A673 (cell line): Measurements from ENCODE around the gene LINC00305. TPM values are rescaled to one million over a fixed set of nuclear protein-coding genes. Genes with fewer than 3 reads are reported as not detected.
A peak's percentile ranks its signal among the peaks of the same experiment; 100 is the strongest.

Experiments
- BruUV-seq: library from RNA; stranded (reverse); fragments of 400-500 nt; replicated peaks from 2 replicates; lab custom pipeline; 2021; lab: Mats Ljungman, UMichigan
- CTCF ChIA-PET: fragments of 300-600 bp; sonication (Branson Sonifier 250); formaldehyde crosslinking; loops from one replicate; lab custom pipeline; 2022; ENCODE audit warnings: antibody characterized with exemption; lab: Charles Lee
- POLR2A ChIA-PET: fragments of 300-600 bp; sonication (Branson Sonifier 250); formaldehyde crosslinking; loops from one replicate; lab custom pipeline; 2022; ENCODE audit warnings: antibody characterized with exemption; ENCODE audit not compliant: low non-redundant PET; lab: Charles Lee
- DNase-seq: peaks from one replicate; pipeline ENCODE4 v3.0.0-alpha.2; 2015; ENCODE audit warnings: low spot score
- H3K27ac ChIP-seq: fragments of 200-600 bp; sonication (generic); 2 replicates; pipeline ENCODE4 v1.5.1; 2016; ENCODE audit warnings: mixed run types, low read depth, mild to moderate bottlenecking, mixed read lengths, antibody characterized with exemption, low read length; ENCODE audit not compliant: poor library complexity, severe bottlenecking
- H3K27me3 ChIP-seq: fragments of 200-600 bp; sonication (generic); replicated peaks from 2 replicates; pipeline ENCODE4 v1.6.1; 2017; ENCODE audit warnings: mixed run types, low read depth, mild to moderate bottlenecking, mixed read lengths, antibody characterized with exemption, low read length; ENCODE audit not compliant: insufficient read depth, poor library complexity
- H3K36me3 ChIP-seq: fragments of 200-600 bp; sonication (generic); 2 replicates; pipeline ENCODE4 v1.6.1; 2016; ENCODE audit warnings: mixed run types, mild to moderate bottlenecking, mixed read lengths, antibody characterized with exemption, low read length; ENCODE audit not compliant: insufficient read depth, poor library complexity, severe bottlenecking
- H3K4me1 ChIP-seq: fragments of 200-600 bp; sonication (generic); 2 replicates; pipeline ENCODE4 v1.6.1; 2017; ENCODE audit warnings: mixed run types, mild to moderate bottlenecking, mixed read lengths, antibody characterized with exemption, low read length; ENCODE audit not compliant: insufficient read depth, poor library complexity, severe bottlenecking
- H3K4me3 ChIP-seq: fragments of 200-600 bp; sonication (generic); 2 replicates; pipeline ENCODE4 v1.5.1; 2016; ENCODE audit warnings: low read depth, mixed run types, mild to moderate bottlenecking, mixed read lengths, low read length; ENCODE audit not compliant: poor library complexity, severe bottlenecking
- H3K9me3 ChIP-seq: fragments of 200-600 bp; sonication (generic); 2 replicates; pipeline ENCODE4 v1.6.1; 2016; ENCODE audit warnings: mixed run types, low read depth, mild to moderate bottlenecking, mixed read lengths, antibody characterized with exemption, low read length; ENCODE audit not compliant: poor library complexity, severe bottlenecking
- EZH2 ChIP-seq: fragments of 200-600 bp; sonication (generic); IDR thresholded peaks from 2 replicates; pipeline ENCODE4 v1.6.1; 2017; ENCODE audit warnings: borderline replicate concordance, low read depth, mild to moderate bottlenecking, mixed read lengths, antibody characterized with exemption, low read length; ENCODE audit not compliant: poor library complexity, severe bottlenecking
- intact Hi-C: fragments of 100-400 bp; cut with micrococcal nuclease; formaldehyde crosslinking; loops from one replicate; pipeline ENCODE4 v1.10.0; 2022; ENCODE audit not compliant: unreplicated experiment
- total RNA-seq: library from RNA; stranded (reverse); gene quantifications from 2 replicates; pipeline ENCODE4 v1.2.3, GENCODE V29; 2021
- TF ChIP-seq, protein P1 (sequence below): fragments of 300-800, 200-600 bp; sonication (generic); conservative IDR thresholded peaks from 2 replicates; pipeline ENCODE4 v1.5.1; 2017; ENCODE audit warnings: low read depth, mild to moderate bottlenecking, antibody characterized with exemption, low read length, moderate library complexity, mixed read lengths

Gene LINC00305
- total RNA-seq, 1 experiment from 2014 or later, result not detected

DNA sequence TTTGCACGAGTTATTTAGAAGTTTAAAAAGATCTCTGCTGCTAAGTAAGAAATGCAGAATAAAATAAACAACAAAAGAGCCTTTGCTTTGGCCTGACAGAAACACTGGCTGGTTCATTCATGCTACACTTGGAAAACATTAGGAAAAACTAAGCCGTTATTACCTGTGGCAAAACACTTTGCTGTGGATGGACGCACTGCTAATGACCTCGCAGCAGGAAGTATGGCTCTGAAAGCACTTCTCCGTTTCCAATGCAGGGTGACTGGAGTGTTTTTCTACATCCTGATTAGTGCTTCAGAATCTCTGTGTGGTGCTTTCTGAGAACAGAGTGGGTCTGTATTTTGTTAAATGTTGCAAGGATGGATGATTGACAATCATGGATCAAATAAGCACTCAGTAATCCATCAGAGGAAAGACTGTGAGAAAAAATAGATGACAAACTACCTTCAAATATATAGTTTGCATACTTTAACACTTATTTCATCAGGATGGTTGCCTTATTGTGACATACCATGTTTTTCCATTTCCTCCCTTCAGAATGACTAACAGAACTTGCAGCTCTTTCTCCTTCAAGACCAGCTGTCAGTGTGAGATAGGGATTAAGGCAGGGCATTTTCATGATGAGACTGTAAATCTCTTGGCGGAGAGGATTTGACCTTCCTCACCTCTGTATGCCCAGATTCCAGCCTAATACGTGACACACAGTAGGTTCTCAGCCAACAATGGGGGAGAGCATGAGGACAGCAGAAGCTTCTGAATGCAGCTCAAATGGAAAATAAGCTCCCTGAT is 38.0 kb downstream of the LINC00305 start:
- Histone ChIP-seq H3K4me1 (no peaks in the 10 kb centered on the region), H3K36me3 (no peaks in the 10 kb centered on the region), H3K9me3 (no peaks in the 10 kb centered on the region), H3K27ac (no peak overlapping the region), H3K27me3 (no peaks in the 10 kb centered on the region), H3K4me3 (no peak overlapping the region)
- no TSS peak for BruUV-seq
- intact Hi-C loops, result no loop called here
- ChIA-PET CTCF (no interaction called here), POLR2A (no interaction called here)
- TF ChIP-seq, protein P1, sequence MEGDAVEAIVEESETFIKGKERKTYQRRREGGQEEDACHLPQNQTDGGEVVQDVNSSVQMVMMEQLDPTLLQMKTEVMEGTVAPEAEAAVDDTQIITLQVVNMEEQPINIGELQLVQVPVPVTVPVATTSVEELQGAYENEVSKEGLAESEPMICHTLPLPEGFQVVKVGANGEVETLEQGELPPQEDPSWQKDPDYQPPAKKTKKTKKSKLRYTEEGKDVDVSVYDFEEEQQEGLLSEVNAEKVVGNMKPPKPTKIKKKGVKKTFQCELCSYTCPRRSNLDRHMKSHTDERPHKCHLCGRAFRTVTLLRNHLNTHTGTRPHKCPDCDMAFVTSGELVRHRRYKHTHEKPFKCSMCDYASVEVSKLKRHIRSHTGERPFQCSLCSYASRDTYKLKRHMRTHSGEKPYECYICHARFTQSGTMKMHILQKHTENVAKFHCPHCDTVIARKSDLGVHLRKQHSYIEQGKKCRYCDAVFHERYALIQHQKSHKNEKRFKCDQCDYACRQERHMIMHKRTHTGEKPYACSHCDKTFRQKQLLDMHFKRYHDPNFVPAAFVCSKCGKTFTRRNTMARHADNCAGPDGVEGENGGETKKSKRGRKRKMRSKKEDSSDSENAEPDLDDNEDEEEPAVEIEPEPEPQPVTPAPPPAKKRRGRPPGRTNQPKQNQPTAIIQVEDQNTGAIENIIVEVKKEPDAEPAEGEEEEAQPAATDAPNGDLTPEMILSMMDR, result no peak
- TF ChIP-seq EZH2, result no peak
- DNase-seq, result no peak

DNA sequence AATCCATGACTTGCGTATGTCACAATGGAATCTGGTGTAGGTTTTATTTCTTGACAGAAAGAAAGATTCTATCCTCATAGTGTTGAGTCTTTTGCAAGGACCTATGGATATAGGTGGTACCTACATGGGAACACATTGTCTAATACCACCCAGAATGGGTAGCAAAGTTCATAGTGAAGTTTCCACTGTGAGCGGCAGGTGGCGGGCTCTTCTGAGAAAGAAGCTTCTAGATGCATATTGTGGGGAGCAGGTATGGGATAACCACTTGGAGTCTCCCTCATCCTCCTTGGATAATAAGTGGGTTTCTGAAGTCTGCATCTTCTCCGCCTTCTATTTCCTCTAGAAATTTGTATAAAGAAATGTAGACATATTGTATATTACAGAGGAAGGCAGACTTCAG is 44.9 kb downstream of the LINC00305 start:
- POLR2A ChIA-PET, result no interaction called here
- intact Hi-C loops, result loop anchor here (2.0 to 10.0 kb wide), 2 partner anchors 227 to 1651 kb away; partner anchors contain the start of gene CDH7
- CTCF ChIA-PET, result interaction anchor here (1.0 kb wide), 1 partner anchor 227 kb away, joined by 4 read pairs; no protein-coding TSS in a partner anchor

DNA sequence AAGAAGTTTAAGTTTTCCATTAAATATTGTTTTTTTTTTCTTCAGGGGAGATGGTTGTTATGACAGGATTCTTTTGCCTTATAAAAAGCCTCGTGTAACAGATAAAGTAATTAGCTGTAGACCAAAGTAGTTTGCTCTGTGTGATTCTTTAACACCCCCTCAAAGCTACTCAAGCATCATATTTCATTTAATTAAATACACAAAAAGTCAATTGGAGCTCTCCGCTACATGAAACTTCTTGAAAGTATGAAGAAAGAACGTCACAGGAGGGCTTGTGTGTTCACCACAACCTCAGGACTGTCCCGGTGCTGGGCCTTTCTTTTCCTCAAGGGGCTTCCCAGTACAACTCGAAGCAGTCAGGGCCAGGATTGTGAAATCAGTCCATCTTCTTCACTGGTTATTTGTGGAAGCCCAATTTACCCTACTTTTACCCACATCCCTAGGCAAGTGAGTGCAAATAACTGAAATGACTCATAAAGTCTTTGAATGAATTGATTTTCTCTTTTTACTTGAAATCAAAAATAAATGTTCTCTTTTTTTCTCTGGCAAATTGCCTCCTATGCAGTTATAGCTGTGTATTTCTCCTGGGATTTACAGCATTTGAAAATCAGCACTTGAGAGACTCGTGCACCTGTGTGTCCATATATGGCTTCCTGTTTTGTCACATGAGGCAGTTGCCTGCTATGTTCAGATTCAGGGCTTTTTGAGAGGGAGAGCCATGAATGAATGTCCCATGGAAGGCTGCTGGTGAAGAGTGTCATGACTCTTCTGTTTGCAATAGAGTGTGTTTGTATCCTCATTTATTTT is 48.6 kb downstream of the LINC00305 start:
- peak; percentile 36 for DNase-seq
- BruUV-seq, result no TSS peak
- Histone ChIP-seq H3K9me3 (no peaks in the 10 kb centered on the region), H3K27ac (no peak overlapping the region), H3K27me3 (no peaks in the 10 kb centered on the region), H3K36me3 (no peaks in the 10 kb centered on the region), H3K4me3 (no peak overlapping the region), H3K4me1 (peaks cover 6% of the 10 kb centered on the region)
- intact Hi-C loops, result loop anchor here (10.0 kb wide), 1 partner anchor 1654 kb away; the partner anchor contains the start of gene CDH7
- POLR2A ChIA-PET, result no interaction called here
- CTCF ChIA-PET, result interaction anchor here (0.7 to 1.4 kb wide), 3 partner anchors 62 to 229 kb away, joined by 3 read pairs; no protein-coding TSS in a partner anchor
- TF ChIP-seq EZH2, result no peak
- TF ChIP-seq, protein P1, result no peak

More for the DNA sequence above, 44.9 kb downstream of the LINC00305 start:
- Histone ChIP-seq H3K4me1 (peaks cover 6% of the 10 kb centered on the region), H3K27ac (no peak overlapping the region), H3K27me3 (no peaks in the 10 kb centered on the region), H3K36me3 (no peaks in the 10 kb centered on the region), H3K9me3 (no peaks in the 10 kb centered on the region), H3K4me3 (no peak overlapping the region)
- no TSS peak for BruUV-seq
- DNase-seq, result peak; percentile 22
- no peak for TF ChIP-seq EZH2
- TF ChIP-seq, protein P1, result peak; percentile 49
